ENCODE measurements around the gene LBHD2.

- TF ChIP-seq HMGA1 (CRISPR knock-in tag; conservative IDR thresholded peaks at IDR 0.05) (no peak), ATF7-NPFF (CRISPR knock-in tag; IDR thresholded peaks at IDR 0.05; ENCODE audit: low read depth) (no peak), ZZZ3 (CRISPR knock-in tag; IDR thresholded peaks at IDR 0.05; ENCODE audit: borderline replicate concordance) (no peak), CEBPB (IDR thresholded peaks at IDR 0.05; ENCODE audit: borderline replicate concordance, low read depth, low read length) (no peak), ZNF263 (CRISPR knock-in tag; IDR thresholded peaks at IDR 0.05) (no peak)
These were observed 10.6 kb upstream of the LBHD2 start for GRCh38 chr14:103073367-103073875.
